Activated T-cell treated with anti-CD3 and anti-CD28 coated beads for 24 hours (primary cell): ENCODE data around the gene CTSE.
"Not testable (repeated sequence)": the region's sequence is repeated elsewhere in the genome, so short reads cannot be mapped to it uniquely, and the experiment has no call there.

Experiments used
- DNase-seq: peaks from one replicate; pipeline ENCODE4 v3.0.0-alpha.2; 2020; ENCODE audit warnings: low read depth

Gene CTSE

DNA sequence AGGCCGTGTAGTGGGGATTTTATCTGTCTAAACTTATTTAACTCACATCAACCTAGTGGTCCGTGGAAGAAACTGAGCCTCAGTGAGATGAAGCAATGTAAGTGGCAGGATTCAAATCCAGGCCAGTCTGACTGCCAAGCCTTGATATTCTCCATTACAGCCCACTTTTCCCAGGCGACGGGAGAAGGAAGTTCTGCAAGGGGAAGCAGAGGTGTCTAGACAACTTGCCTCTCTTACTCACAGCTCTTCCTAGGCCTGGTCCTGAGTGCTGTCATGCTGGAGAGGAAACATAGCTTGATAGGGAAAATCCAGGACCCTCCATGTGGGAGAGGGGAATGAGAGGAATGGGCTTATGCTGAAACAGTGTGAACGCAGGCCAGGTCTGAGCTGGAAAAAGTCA, 9.1 kb downstream of the CTSE start:
- no peak for DNase-seq

- DNase-seq: no peak
Measured at GRCh38 chr1:206013026-206013795, 10.5 kb downstream of the CTSE start.

DNA sequence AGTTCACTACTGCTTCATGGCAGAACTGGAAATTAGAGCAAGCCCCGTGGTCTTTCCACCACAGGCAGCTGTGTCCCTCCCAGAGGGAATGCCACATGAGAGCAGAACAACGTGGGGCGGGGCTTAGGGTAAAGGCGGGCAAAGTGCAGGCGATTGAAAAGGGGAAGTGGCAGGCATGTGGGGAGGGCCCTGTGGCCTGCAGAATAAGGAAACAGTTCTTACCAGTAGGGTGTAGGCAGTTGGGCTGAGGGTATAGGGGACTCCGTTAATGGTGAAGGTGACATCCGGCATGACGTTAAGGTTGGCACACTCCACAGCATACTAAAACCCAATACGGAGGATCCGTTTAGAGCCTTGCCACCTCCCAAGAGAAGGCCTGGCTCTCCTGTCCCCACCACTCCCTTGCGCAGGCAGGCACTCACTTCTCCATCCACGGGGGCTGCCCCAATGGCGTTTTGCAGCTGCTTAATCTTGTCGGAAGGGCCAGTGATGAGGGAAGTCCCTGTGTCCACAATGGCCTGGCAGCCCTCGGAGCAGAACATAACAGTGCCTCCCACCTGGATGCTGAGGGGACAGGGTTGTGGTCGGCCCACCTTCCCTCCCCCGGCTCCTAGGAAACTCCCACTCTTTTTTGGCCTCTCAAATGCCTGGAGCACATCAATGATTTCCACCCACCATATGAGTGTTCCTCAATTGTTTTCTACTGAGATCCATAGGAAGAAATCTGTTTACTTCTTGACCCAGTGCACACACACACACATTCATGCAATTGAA, 11.4 kb downstream of the CTSE start:
- no peak for DNase-seq

- no peak for DNase-seq
Measured at GRCh38 chr1:206011057-206011456, 12.6 kb downstream of the CTSE start.

- DNase-seq: no peak
Measured at GRCh38 chr1:206010060-206010459, 13.6 kb downstream of the CTSE start.

DNA sequence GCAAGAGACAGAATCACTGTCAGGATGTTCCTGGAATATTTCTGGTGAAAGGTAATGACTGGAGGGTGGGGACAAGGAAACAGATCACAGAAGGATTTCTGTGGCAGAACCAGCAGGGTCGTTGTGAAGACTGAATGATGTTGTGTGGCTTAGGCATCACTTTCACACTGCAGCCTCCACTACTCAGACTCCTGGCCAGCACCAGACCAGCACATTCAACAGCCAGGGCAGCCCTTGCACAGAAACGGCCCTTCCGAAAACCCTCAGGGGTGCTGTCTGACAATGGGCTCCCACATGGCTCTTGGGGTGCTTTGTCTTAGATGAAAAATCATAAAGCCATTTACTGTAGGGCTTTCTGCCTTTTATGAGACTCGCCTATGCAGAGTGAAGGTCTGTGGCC, 16.7 kb downstream of the CTSE start:
- no peak for DNase-seq

DNA sequence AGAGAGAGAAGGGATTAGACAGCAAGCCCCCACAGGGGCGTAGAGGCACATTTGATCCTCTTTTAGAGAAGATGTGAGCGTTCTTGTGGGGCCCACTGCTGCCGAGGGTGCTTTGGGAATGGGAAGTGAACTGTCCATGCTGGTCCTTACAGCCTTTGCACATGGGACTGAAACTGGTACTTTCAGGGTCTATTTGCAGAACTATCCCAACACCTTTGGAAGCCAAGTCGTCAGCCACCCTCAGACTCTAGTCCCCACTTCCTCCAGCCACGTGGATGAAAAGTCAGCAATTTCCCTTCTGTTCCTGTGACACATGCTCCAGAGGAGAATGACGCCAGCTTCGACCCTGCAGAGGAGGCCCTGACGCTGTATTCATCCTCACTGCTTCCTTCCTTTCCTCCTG, 17.9 kb downstream of the CTSE start:
- DNase-seq: no peak

- no peak for DNase-seq
Measured at GRCh38 chr1:206005234-206005633, 18.5 kb downstream of the CTSE start.

- no peak for DNase-seq
Measured at GRCh38 chr1:206004826-206005225, 18.9 kb downstream of the CTSE start.

DNA sequence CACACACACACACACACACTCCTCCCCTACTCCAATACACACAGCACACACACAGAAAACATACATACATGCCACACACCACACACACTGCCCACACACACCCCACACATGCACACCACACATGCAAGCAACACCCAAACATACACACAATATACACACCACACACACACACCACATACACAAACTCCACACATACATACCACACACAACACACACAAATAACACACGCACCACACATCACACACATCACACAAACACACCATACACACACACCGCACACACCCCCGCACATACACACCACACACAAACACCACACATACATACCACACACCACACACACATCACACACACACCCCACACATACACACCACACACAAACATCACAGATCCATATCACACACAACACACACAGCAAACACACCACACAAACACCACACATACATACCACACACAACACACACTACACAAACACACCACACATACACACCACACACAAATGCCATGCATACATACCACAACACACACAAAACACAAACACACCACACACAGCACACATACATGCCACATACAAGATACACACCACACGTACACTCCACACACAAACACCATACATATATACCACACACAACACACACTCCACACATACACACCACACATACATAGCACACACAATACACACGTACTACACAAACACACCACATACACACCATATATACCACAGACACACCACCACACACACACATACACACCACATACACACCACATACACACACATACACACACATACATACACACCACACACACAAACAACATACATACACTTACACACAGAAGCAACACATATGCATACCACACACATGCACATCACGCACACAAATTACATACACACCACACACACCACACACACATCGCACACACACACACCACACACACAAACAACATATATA, 19.6 kb downstream of the CTSE start:
- no peak for DNase-seq

DNA sequence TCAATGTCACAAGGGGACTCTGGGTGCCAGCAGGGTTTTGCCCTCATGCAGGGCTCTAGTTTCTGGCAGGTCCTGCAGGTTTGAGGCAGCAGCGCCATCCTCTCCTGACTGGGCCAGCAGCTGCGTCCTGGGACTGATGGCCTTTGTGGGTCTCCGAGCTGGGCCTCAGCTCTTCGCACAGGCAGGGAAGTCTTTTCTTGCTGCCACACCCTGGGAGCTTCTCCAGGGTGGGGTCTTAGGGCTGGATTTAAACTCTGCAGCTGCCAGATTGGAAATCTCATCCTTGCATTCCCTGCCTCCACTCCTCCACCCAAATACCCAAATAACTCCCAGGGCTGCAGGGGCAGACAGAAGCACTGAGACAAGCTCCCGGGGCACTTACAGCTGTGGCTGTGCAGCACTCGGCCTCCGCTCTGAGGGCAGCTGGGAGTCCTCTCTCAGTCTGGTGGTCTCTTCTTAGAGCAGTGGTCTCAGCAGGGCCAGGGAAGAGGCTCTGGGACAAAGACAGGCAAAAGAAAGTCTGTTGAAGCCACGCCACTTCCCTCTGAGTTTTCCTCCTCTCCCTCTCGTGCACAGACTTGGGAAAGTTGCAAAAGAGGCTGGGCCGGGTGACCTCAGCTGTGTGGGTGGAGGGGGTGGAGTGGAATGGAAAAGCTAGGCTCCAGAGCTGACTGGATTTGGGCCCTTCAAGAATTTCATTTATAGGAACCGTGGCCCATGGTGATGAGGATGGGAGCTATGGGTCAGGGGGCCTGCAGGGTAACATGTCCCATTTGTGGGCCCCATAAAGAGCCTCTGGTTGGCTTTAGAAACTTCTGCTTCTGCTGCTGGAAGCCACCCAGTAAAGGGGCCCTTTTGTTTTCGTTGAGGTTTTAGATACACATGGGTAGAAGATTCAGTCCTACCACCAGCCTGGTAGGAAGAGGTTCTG, 20.6 kb downstream of the CTSE start, which contains the start of gene RAB7B:
Gene RAB7B (minus strand): TSS at position 525 of the 931 bp plus-strand sequence. CDS start 9,260 bp downstream, outside the sequence.
- DNase-seq: no peak

DNA sequence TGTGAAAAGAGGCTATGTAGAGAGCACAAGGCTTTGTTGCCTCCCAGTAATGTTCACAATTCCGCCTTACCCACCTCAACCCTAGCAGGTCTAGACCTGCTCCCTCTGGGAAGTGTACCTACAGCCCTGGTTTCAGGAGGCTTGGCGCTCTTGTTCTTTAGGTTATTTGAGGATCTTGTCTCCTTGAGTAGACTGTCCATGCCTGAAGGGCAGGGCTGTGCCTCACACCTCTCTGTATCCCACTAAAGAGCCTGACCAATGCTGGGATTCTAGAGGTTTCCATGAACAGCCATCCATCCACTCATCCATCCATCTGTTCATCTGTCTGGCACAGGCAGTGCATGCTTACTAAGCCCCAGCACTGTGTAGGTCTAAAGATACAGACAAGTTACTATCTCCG, 21.5 kb downstream of the CTSE start:
- DNase-seq: no peak

GRCh38 chr1:206001476-206001888, 22.2 kb downstream of the CTSE start:
- DNase-seq: peak; percentile 52

DNA sequence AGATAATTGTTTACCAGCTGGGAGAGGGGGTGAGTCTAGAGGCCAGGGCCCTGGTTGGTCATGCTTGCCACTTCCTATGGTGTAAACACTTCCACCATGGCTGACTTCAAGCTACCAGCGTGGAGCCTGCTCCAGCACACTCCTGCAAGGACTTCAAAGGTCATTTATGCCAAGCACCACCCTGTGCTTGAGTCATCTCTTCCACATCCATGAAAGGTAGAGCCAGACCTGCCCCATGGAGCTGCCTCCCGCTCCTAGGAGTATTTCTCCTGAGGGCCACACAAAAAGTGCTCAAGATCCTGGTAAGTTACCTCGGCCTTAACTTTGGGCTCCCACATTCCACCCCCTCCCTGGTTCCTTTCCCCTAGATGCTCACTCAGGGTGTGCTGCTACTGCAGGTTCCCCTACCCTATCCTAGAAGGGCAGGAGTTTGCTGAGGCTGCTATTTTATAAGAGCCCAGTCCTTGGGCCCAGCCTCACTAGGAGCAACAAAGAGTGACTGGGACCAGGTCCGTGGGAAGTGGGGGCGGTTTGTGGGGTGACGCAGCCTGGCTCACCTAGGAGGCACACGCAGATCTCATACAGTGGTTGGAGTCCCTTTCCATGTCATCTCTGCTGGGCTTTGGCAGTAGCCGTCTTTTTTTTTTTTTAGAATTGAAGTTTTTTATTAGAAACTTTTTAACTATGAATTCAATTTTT, 22.9 kb downstream of the CTSE start:
- no peak for DNase-seq

DNA sequence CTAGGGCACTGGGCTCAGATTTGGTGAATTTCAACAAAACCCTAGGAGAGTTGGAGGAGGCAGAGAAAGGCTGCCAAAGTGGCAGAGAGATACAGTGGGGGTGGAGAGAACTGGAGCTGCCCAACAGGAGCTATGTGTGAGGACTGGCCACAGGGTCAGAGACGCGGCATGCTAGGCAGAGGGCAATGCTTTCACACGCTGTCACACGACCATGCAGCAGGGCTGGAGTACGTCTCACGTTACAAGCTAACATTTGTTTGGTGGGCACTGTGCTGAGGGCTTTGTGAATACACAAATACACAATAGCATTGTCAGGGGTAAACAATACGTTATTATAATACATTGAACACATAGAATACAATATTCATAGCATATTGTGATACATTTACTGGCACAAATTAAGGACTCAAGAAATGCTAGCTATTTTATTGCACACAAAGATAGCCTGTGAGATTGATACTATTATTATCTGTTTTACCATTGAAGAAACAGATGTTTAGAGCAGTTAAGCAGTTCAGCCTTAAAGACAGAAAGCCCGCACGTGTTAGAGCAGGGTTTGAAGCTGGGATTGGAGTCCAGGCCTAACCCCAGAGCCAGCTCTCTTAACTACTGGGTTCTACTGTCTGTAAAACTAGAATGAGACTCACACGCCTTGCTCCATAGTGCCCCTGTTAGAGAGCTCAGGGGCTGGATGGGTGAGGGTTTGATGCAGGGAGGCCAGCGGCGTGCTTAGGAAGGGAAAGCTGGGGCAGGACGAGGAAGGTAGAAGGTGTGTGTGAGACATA, 25.0 kb downstream of the CTSE start:
- no peak for DNase-seq

DNA sequence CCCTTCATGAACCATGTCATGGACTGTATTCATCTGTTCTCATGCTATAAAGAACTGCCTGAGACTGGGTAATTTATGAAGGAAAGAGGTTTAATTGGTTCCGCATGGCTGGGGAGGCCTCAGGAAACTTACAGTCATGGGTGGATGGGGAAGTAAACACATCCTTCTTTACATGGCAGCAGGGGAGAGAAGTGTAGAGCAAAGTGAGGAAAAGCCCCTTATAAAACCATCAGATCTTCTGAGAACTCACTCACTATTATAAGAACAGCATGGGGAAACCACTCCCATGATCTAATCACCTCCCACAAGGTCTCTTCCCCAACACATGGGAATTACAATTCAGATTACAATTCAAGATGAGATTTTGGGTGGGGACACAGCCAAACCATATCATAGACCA, 27.1 kb downstream of the CTSE start:
- not testable (repeated sequence) for DNase-seq

GRCh38 chr1:205994346-205994745, 29.3 kb downstream of the CTSE start:
- no peak for DNase-seq

- no peak for DNase-seq
Measured at GRCh38 chr1:205993068-205993467, 30.6 kb downstream of the CTSE start.

- no peak for DNase-seq
Measured at GRCh38 chr1:205992218-205992882, 31.3 kb downstream of the CTSE start.
